Measurements from ENCODE around the gene RPTOR.

RPTOR gene

DNA sequence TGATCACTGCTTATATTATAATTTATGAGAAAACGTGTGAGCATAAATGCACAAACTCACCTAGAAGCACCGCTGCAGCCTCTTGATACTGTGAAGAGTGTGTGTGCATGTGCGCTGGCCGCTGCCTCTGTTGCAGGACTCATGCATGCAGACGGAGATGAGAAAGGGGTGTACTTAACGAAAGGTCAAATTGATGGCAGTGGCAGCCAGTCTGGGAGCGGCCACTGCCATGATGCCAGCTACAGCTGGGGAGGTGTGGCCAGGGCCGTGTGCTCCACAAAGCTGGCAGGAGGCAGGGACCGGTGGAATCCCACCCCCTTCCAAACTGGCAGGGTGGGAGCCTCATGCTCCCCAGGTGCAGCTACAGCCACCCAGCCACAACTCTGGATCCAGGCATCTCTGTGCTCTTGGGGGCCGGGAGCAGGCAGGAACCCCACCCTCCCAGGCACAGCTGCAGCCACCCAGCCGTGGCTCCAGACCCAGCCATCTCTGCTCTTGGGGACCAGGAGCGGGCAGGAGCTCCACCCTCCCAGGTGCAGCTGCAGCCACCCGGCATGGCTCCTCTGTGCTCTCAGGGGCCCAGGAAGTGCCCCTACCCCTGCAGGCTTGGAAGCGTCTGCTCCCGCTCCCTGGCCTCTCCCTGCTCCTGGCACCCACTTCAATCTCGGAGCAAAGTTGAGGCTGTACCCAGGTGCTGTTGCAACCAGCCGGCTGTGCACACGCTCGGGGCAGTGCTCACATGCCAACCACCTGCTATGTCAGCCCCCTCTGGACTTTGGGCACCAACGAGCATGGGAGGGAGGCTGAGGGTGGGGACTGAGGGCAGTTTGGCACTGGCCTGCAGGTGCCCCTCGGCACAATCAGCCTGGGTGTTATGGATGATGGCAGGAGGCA, 369.5 kb downstream of the RPTOR start:
- no peak for DNase-seq (ENCODE audit: low read depth)

DNA sequence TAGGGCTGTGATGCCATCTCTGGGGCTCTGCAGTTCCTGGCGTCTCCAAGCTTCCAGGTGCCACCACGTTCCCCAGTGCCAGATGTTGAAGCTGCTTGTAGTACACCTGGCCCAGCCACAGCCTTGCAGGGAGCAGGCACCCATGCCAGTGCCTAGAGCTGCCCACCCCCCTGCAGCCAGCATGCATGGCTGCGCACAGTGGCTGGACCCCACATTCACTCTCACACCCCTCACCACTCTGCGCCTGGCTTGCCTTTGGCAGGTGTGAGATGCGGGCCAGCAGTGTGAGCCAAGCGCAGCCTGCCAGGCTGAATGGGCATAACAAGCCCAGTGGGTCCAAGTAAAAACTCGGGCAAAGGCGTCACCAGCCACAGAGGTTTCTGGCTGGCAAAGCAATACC, 371.6 kb downstream of the RPTOR start:
- no peak for DNase-seq (ENCODE audit: low read depth)

DNA sequence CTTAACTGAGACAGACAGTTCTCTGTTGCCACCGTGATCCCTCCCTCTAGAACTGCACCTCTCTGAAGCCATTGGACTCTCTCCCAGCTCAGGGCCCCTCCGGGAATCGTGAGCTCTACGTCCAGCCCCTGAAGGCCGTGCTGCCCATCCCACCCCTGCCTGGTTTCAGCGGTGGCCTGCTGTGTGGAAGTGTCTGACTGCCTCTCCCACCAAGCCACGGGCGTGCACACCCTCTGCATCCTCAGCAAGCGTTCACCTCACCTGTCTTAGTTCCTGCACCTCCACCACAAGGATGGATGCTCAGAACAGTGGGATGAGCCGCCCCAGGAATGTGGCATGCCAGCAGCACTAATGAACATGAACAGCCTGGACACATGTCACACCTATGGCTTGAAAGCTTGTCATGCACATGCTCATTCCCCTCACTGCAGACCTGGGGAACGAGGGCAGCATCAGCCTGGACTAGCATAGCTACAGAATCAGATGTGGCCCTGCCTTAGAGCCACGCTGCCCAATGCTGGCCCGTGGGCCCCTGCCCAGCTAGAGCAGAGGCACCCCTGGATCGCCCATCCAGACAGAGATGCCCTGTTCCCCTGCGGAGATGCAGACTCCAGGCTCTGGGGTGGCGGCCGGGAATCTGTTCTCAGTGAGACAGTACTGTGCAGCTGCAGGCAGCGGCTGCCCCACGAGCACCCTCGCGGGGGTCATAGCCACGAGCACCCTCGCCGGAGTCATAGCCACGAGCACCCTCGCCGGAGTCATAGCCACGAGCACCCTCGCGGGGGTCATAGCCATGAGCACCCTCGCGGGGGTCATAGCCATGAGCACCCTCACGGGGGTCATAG, 373.3 kb downstream of the RPTOR start:
- no peak for DNase-seq (ENCODE audit: low read depth)

DNA sequence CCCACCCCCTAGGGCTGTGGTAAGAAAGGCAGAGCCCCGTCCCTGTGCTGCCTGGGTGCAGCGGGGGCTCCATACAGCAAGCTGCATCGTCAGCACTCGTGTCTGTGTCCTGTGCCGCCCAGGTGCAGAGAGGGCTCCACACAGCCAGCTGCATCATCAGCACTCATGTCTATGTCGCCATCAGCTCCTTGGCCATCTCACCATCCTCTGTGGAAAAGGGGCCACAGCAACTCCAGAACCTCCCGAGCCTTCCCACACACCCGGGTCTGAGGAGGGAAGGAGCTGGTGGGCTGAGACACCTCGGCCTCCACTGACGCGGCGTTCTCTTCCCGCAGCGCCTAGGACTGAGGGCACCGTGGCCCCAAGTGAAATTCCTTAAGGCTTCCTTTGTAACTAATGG, 374.1 kb downstream of the RPTOR start:
- DNase-seq (ENCODE audit: low read depth): no peak

DNA sequence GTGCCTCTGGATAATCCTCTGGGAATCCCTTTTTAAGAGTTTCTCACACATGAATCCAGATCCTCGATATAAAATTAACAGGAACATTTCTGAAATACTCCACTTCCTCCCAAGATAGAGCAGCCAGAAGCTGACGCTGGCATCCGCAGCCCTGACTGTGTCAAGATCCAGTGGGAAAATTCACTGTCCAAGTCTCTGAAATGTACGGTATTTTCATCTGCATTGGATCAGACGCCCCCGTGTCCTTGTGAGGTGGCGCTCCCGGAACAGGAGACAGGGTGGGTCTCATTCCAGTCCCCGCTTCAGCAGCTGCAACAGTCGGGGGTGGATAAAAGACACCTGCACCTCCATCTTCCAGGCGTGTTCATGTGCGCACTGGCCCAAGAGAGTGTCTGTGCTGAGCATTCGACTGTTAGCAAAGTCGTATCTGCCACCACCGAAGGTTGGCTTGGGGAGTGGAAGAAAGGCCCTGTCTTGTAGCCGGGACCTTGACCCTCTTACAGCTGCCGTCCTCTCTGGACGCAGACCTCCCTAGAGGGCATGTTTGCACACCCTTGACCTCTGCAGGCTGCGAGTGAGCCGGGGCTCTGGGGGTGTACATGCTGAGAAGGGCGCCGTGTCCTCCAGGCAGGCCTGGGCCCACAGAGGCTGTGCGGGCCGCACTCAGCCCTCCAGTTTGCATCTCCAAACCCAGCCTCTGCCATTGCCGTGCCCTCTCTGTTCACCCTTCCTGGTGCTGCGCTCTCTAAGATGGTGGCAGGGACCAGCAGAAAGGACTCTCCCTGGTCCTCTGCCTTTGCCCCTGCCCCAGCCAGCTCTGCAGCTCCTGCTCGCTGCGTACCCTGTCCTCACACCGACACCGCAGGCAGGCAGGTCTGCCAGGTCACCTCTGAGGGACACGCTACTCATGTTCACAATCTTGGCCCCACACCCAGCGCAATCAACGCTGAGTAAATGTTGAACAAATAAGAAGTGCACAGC, 375.0 kb downstream of the RPTOR start:
- DNase-seq (ENCODE audit: low read depth): no peak

DNA sequence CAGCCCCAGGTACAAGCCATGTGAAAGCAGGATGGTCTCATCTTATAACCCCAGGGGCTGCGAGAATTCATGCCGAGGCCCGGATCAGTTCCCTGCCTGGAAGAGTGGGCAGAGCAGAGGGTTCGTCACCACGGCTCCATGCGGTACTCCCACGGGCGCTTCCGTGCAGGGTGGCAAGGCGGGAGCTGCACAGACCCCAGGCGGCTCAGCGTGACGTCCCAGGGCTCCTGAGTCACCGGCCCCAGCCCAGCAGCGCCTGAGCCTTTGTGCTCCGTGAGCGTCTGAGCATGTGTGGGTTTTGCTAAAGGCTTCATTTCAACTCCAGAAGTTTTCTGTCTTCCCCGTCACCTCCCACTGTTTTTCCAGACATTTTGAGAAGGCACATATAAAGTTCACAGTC, 375.8 kb downstream of the RPTOR start:
- DNase-seq (ENCODE audit: low read depth): no peak

DNA sequence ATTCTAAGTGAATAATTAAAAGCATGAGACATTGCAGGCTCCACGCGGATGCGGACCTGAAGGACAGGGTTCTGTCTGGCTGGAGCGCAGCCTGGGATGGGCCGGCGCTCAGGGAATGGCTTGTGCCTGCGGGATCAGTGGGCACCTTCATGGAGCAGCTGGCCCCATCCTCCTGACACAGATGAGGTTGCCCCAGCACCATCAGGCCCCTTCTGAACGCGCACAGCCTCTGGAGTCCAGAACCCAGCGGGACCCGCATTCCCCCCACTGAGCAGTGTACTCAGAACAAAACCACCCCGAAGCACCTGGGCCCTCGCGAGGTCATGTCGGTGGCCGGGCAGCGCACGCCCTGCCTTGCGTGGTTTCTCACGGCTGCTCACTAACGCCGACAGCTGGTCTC, 376.5 kb downstream of the RPTOR start:
- no peak for DNase-seq (ENCODE audit: low read depth)

DNA sequence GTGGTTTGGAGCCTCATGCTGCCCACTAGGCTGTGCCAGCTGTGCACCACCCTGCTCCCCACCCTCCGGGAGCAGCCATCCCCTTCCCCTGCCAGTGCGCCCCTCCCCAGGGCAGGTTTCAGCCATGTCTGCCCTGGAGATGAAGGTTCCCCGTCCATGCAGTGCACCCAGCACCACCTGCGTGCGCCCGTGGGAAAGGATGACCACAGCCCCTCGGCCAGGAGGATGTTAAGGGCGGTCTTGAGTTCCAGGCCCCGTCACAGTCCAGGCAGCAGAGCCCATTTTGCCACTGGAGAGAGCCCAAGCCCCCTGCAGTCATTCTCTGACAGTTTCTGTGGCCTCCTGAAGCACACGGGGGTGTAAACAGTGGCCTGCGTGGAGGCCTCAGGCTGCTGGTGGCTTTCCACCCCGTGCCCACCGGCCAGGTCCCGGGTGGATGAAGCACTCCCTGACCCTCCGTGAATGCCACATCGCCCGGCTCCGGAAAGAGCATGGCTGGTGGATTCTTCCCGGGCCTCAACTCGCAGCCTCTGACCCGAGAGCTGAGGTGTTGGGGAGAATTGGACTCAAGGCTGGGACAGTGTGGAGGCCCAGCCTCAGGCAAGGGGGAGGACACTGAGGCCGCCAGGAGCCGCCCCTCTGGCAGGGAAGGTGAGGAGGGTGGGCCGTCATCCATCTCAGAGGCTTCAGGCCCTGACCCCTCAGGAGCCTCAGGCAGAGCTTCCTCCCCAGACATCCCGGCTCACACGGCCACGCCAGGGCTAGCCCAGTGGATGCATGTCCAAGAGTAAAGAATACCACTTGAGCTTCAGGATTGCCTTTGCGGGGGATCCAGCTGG, 377.3 kb downstream of the RPTOR start:
- DNase-seq (ENCODE audit: low read depth): no peak

DNA sequence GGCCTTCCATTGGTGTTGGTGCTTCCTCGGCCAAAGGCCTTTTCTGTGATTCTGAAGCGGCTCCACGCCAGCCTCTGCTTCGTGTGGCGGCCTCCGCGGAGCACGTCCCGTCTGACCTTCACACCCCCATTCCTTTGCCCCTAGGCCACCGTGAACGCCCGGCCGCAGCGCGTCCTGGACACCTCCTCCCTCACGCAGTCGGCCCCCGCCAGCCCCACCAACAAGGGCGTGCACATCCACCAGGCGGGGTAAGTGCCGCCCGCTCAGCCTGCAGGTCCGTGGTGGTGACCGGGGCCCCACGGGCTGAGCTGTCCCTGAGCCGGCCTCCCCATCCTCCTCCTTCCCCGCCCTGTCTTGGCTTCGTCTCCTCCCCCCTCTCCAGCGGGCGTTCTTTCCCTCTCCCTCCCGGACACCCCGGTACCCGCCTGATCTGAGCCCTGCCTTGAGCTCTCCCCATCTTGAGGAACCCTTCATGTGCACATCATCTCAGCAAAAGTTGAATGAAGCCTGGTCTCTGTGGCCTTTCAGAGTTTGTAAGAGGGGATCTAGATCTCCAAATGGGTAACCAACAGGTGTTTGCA, 378.0 kb downstream of the RPTOR start:
- DNase-seq (ENCODE audit: low read depth): no peak

DNA sequence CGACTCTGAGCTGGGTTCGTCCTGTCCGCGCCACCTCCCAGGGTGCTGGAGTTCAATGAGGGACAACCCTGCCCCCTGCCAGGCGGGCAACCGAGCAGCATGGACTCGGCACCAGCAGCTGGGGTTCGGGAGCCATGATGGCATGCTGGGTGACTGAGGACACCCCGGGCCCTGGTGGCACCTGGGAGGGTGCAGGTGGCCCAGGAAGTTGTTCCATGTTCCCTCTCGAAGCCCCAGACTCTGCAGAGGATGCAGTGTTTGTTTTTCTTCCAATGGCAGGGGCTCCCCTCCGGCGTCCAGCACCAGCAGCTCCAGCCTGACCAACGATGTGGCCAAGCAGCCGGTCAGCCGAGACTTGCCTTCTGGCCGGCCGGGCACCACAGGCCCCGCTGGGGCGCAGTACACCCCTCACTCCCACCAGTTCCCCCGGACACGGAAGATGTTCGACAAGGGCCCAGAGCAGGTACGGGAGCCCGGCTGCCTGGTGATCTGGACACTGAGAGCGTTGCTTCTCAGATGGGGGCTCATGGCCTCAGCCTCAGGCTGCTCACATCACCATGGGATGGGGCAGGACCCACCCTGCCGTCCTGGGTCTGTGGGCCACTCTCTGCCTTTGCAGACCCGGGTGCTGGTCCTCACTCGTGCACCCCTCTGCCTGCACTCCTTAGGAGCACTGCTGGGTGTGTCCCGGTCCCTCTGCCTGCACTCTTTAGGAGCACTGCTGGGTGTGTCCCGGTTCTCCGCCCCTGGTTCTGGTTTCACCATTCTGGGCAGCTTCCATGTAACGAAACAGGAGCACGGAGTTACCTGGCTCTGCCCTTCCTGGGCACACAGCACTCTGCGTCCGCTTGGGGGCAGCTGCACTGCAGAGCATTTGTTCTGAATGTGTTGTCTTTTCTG, 378.8 kb downstream of the RPTOR start:
- DNase-seq (ENCODE audit: low read depth): no peak

DNA sequence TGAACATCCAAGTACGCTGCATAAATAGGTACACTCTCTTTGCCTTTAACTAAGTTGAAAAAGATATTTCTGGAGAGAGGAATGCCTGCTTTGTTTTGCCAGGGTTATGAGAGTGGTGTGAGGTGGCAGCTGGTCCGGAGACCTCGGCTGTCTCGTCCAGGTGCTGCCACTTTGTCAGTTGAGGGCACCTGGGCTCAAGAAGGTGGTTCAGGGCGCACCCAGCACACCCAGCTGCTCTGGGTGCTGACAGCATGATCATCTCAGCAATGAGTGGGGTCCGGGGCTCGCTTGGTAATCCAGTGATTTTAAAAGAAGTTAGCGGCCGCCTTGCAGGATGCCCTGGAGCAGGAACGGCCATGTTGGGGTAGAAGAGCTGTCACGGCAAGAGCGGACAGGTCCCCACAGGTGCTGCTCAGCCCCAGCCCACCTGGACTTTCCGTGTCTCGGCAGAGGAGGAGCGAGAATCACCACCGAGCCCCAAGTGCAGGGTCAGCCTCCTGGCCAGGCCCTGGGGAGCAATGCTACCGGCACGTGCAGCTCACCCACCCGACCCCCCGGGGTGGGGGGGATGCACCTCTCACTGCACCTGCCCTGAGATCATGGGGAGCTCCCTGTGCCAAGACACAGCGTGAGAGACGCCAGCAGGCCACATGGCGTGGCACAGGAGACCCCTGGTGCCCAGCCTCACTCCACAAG, 379.6 kb downstream of the RPTOR start:
- DNase-seq (ENCODE audit: low read depth): no peak

DNA sequence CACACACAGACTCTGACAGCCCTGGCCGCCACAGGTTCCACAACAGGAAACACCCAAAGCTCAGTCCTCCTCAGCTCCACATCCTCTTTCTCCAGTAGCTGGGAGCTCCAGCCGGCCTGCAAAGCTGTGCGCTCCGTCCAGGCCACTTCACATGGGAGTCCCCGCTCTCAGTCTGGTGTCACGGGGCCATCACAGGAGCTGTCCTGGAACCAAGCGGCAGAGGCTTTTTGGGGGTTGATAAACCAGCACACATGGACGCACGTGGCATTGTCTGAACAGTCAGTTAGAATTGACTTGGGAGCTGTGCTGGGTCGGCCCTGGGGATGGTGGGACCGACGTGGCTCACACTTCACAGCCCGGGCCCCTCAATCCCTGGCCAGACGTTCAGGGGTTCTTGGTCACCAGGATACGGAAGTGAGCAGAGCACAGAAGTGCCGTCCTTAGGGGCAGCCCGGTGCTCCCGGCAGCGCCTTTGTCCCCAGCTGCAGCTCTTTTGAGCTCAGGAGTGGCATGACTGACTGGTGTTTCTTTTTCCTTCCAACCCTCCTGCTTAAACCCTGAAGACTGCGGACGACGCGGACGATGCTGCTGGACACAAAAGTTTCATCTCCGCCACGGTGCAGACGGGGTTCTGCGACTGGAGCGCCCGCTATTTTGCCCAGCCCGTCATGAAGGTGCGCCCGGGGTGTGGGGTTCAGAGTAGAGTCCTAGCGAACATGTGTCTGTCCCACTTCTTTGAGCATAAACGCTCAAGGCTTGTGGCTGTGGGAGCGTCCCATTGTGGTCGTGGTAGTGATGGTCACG, 380.4 kb downstream of the RPTOR start:
- DNase-seq (ENCODE audit: low read depth): no peak

DNA sequence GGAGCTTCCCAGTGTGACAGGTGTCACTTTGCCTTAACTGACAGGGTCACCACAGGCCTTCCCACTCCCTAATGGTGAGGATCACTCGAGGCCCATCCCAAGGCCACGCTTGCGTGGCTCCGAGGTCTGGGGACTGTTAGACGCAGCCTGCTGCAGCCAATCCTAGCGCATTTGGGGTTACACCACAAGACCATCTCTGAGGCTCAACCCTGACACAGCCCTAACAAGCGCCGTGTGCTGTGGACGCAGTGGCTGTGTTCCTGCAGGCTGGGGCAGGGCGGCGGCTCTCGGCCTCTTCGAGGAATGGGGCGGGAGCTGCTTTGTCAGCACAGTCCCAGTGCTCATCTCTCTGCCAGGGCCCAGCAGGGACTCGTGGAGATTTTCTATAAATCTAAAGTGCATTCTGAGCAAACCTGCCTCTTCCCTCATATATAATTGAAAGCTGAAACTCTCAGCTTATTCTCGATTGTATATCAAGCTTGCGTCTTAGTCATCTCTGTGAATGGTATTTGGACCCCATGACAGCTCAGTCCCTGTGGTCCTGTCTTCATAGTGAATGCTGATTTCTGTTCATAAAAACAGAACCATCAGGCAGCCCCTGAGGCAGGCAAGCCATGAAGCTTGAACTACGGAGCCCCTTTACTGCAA, 381.2 kb downstream of the RPTOR start:
- no peak for DNase-seq (ENCODE audit: low read depth)

DNA sequence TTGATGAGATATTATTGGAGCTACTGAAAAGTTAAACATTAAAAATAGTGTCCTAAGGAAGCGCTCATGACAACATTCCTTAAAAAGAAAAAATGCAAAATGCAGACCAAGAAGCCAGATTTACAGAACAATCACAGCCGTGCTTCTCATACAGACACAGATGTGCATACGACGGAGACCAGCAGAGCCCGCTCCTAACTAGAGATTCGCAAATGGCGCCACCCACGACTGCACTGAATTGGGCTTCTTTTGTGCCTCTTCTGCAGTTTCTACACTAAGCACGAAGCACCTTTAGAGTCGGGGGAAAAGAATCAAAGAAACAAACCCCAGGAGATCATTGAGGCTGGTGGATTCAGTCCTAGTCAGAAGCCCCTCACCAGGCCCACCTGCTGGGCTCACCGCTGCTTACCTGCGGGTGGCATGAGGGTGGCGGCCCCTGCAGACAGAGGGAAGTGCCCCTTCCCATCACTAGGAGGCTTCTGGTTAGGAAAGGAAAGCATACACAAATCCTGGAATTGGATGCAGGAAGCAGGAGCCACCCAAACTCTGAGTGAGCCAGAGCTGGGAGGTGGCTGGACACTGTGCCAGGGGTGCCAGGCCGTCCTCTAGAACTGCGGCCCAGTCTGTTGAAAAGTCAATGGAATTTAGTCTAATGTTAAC, 382.1 kb downstream of the RPTOR start:
- DNase-seq (ENCODE audit: low read depth): no peak

DNA sequence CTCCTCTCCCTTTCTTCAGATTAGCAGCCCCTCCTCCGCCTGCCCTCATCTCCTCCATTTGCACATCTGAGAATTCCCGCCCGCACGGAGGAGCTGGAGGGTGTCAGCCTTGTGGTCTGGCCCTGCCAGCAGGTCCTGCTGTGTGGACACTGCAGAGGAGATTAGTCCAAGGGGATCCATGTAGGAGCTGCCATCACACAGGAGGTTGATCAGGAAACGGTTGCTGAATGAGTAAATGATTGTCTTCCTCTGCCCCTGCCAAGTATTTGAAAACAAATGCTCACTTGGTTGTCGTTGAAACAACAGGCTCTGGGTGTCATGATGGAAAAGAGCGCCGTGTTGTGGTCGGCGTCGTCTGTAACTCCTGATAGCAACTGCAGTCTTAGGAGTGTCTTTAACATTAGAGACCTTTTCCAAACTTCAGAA, 383.2 kb downstream of the RPTOR start:
- no peak for DNase-seq (ENCODE audit: low read depth)

DNA sequence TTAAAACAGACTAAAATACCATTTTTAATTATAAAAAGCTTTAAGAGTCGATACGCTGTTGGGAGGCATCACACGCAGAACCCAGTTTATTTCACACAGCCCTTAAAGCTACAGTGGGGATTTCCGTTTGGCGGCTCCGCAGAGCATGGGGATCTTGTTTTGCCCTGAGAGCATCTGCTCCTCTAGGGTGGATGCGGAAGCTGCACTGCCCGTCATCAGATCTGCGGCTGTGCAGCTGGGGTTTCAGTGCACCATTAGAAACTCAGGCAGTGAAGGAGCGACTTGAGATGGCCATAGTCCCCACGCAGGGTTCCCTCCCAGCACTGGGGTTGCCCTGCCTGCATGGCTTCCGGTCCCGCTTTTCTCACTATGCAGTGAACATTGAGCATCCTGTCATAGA, 384.8 kb downstream of the RPTOR start:
- no peak for DNase-seq (ENCODE audit: low read depth)
